CD4-positive, alpha-beta T cell (primary cell): ENCODE data around the gene MPO. TPM values are rescaled to one million over a fixed set of nuclear protein-coding genes. Genes with fewer than 3 reads are reported as not detected.

Source experiments
- ATAC-seq: fragments of 200-7000 bp; cut with Tn5 transposase; one replicate; pipeline ENCODE4 v1.10.0; 2022; ENCODE audit warnings: mild to moderate bottlenecking; ENCODE audit not compliant: poor library complexity
- CTCF ChIA-PET: fragments of 350-600 bp; sonication (Branson Sonifier 250); formaldehyde crosslinking; loops from one replicate; lab custom pipeline; 2021; ENCODE audit warnings: antibody characterized with exemption, inconsistent platforms; lab: Charles Lee
- POLR2A ChIA-PET: fragments of 350-600 bp; sonication (Branson Sonifier 250); formaldehyde crosslinking; loops from one replicate; lab custom pipeline; 2021; ENCODE audit warnings: antibody characterized with exemption, inconsistent platforms; lab: Charles Lee
- DNase-seq, 14 experiments: peaks; one replicate each; pipeline ENCODE4 v3.0.0-alpha.2; 2013 to 2020; ENCODE audit warnings: mixed read lengths in 2 of 14
- H3K27ac ChIP-seq, 2 donors: one replicate each; pipeline versions ENCODE4 v1.5.1 to v1.7.0; 2013; ENCODE audit warnings: low read length in 2 of 2, low read depth in 1 of 2, mild to moderate bottlenecking in 1 of 2
- H3K27me3 ChIP-seq, 2 experiments: 1 replicate in 1 of 2; 2 replicates in 1 of 2; pipeline versions ENCODE4 v1.6.1 to v1.7.0; 2013; ENCODE audit warnings: low read length in 2 of 2, control low read depth in 1 of 2, mild to moderate bottlenecking in 1 of 2, moderate library complexity in 1 of 2; ENCODE audit not compliant: insufficient read depth in 2 of 2, control insufficient read depth in 1 of 2
- H3K36me3 ChIP-seq: one replicate; pipeline ENCODE4 v1.6.1; 2013; ENCODE audit warnings: low read length, control low read depth; ENCODE audit not compliant: insufficient read depth
- H3K4me1 ChIP-seq: one replicate; pipeline ENCODE4 v1.6.1; 2013; ENCODE audit warnings: low read length, control low read depth; ENCODE audit not compliant: insufficient read depth
- H3K4me3 ChIP-seq: one replicate; pipeline ENCODE4 v1.5.1; 2013; ENCODE audit warnings: mild to moderate bottlenecking, low read length, moderate library complexity
- H3K9me3 ChIP-seq, 2 experiments: 1 replicate in 1 of 2; 2 replicates in 1 of 2; pipeline versions ENCODE4 v1.6.1 to v1.7.0; 2013; ENCODE audit warnings: low read length in 2 of 2, mild to moderate bottlenecking in 2 of 2, control low read depth in 1 of 2, moderate library complexity in 1 of 2; ENCODE audit not compliant: control insufficient read depth in 1 of 2, insufficient read depth in 1 of 2
- H3K27ac Mint-ChIP-seq: one replicate; pipeline ENCODE4 v1.8.0; 2020; ENCODE audit warnings: mixed read lengths
- H3K27me3 Mint-ChIP-seq: one replicate; pipeline ENCODE4 v1.8.0; 2021; ENCODE audit warnings: mixed read lengths
- H3K36me3 Mint-ChIP-seq: one replicate; pipeline ENCODE4 v1.8.0; 2021; ENCODE audit warnings: low read depth, mixed read lengths
- H3K4me1 Mint-ChIP-seq: one replicate; pipeline ENCODE4 v1.8.0; 2021; ENCODE audit warnings: low read depth, mixed read lengths
- H3K4me3 Mint-ChIP-seq: one replicate; pipeline ENCODE4 v1.8.0; 2020; ENCODE audit warnings: mild to moderate bottlenecking, mixed read lengths
- H3K9me3 Mint-ChIP-seq: one replicate; pipeline ENCODE4 v1.8.0; 2020; ENCODE audit warnings: mixed read lengths
- intact Hi-C, 2 experiments: fragments of 100-400 bp; cut with DNase I in 1 of 2; cut with micrococcal nuclease in 1 of 2; formaldehyde crosslinking; loops; one replicate each; pipeline versions ENCODE4 v1.15.1 to v1.9.0; 2023 to 2025; cut with DNase I, micrococcal nuclease
- total RNA-seq, 174 experiments: library from RNA in 2 of 174; stranded (reverse) in 2 of 174; gene quantifications; one replicate each; pipeline ENCODE4 v1.2.3 and lab custom pipeline; 2021 to 2026
- TF ChIP-seq, protein P1 (sequence below): fragments of 200-600 bp; IDR thresholded peaks from one replicate; pipeline ENCODE4 v1.8.0; 2022; ENCODE audit warnings: antibody characterized with exemption, mild to moderate bottlenecking

The MPO gene
- total RNA-seq, 2 experiments from 2014 or later, result 0.77 TPM; not detected in 1

- H3K27me3 ChIP-seq, result peaks cover 13% of the 10 kb centered on the region in 2 experiments
- no peaks in the 10 kb centered on the region for H3K36me3 ChIP-seq
- ATAC-seq (no peak), DNase-seq (no peak)
- Mint-ChIP-seq H3K4me3 (no peak overlapping the region), H3K27ac (no peak overlapping the region), H3K36me3 (no peaks in the 10 kb centered on the region), H3K4me1 (peaks cover 11% of the 10 kb centered on the region), H3K27me3 (peaks cover 48% of the 10 kb centered on the region), H3K9me3 (no peaks in the 10 kb centered on the region)
- TF ChIP-seq, protein P1, sequence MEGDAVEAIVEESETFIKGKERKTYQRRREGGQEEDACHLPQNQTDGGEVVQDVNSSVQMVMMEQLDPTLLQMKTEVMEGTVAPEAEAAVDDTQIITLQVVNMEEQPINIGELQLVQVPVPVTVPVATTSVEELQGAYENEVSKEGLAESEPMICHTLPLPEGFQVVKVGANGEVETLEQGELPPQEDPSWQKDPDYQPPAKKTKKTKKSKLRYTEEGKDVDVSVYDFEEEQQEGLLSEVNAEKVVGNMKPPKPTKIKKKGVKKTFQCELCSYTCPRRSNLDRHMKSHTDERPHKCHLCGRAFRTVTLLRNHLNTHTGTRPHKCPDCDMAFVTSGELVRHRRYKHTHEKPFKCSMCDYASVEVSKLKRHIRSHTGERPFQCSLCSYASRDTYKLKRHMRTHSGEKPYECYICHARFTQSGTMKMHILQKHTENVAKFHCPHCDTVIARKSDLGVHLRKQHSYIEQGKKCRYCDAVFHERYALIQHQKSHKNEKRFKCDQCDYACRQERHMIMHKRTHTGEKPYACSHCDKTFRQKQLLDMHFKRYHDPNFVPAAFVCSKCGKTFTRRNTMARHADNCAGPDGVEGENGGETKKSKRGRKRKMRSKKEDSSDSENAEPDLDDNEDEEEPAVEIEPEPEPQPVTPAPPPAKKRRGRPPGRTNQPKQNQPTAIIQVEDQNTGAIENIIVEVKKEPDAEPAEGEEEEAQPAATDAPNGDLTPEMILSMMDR, result no peak
- peaks cover 18% of the 10 kb centered on the region for H3K4me1 ChIP-seq
- intact Hi-C loops, result loop anchor here in 1 of 2 experiments (5.0 kb wide), 1 partner anchor 171 kb away; the partner anchor contains the start of gene RNF43
- no peaks in the 10 kb centered on the region for H3K9me3 ChIP-seq
- POLR2A ChIA-PET, result no interaction called here
- H3K27ac ChIP-seq, result no peak overlapping the region
- CTCF ChIA-PET, result no interaction called here
- H3K4me3 ChIP-seq, result no peak overlapping the region
Measured at GRCh38 chr17:58246781-58247180, 34.0 kb downstream of the MPO start.

- Mint-ChIP-seq H3K27me3 (peaks cover 49% of the 10 kb centered on the region), H3K9me3 (no peaks in the 10 kb centered on the region), H3K36me3 (no peaks in the 10 kb centered on the region), H3K4me3 (no peak overlapping the region), H3K4me1 (peaks cover 11% of the 10 kb centered on the region), H3K27ac (no peak overlapping the region)
- Histone ChIP-seq H3K9me3 (no peaks in the 10 kb centered on the region), H3K36me3 (no peaks in the 10 kb centered on the region), H3K4me3 (no peak overlapping the region), H3K4me1 (peaks cover 18% of the 10 kb centered on the region), H3K27me3 (peaks cover 13 to 16% of the 10 kb centered on the region in 2 experiments), H3K27ac (no peak overlapping the region)
- POLR2A ChIA-PET, result no interaction called here
- ATAC-seq (no peak), DNase-seq (no peak)
- intact Hi-C loops, result loop anchor here in 1 of 2 experiments (5.0 kb wide), 1 partner anchor 171 kb away; the partner anchor contains the start of gene RNF43
- TF ChIP-seq, protein P1, result no peak
- CTCF ChIA-PET, result no interaction called here
Measured at GRCh38 chr17:58246104-58246740, 34.5 kb downstream of the MPO start.

DNA sequence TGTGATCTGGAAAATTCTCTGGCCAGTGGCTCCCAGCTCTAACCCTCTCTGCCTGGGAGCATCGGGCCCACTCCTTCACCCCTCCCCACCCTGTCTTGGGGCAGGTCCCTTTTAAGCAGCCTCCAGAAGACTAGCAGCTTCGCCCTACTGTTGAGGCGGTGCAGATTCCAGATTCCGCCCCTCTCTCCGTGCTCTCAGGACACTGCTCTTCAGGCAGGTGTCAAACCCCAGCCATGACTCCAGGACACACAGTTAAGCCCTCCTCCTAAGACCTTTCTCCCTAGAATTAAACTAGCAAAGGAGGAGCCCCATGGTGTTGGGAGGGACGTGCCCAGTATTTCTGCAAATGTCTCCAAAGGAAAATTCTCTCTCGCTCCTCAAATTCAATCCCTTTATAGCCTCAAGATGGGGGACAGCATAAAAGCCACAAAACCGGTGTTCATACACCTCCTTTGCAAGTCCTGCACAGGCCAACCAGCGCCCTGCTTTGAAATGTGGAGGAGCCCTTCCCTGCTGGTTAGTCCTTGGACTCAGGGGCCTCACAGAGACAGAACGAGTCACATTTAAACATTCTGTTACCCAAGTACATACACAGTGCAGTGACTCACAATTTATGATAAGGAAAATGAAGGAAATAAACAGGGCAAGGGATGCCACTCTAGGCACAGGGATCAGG is 35.2 kb downstream of the MPO start:
- H3K27ac Mint-ChIP-seq, result no peak overlapping the region

More for the DNA sequence above, 35.2 kb downstream of the MPO start:
- peaks cover 52% of the 10 kb centered on the region for H3K27me3 Mint-ChIP-seq
- no peaks in the 10 kb centered on the region for H3K36me3 Mint-ChIP-seq
- H3K4me1 Mint-ChIP-seq, result peaks cover 11% of the 10 kb centered on the region
- Histone ChIP-seq H3K36me3 (no peaks in the 10 kb centered on the region), H3K27me3 (peaks cover 13 to 16% of the 10 kb centered on the region in 2 experiments), H3K27ac (no peak overlapping the region), H3K9me3 (no peaks in the 10 kb centered on the region), H3K4me3 (no peak overlapping the region), H3K4me1 (peaks cover 18% of the 10 kb centered on the region)
- DNase-seq (no peak), ATAC-seq (no peak)
- CTCF ChIA-PET, result no interaction called here
- TF ChIP-seq, protein P1, result no peak
- H3K9me3 Mint-ChIP-seq, result no peaks in the 10 kb centered on the region
- POLR2A ChIA-PET, result no interaction called here
- no peak overlapping the region for H3K4me3 Mint-ChIP-seq
- intact Hi-C loops, result loop anchor here in 1 of 2 experiments (5.0 kb wide), 1 partner anchor 172 kb away; the partner anchor contains the start of gene RNF43
